Stimulated activated CD8-positive, alpha-beta memory T cell treated with anti-CD3 and anti-CD28 coated beads, Interleukin-2, amount 100 ng/mL, for 48 hours (primary cell): ENCODE measurements around the gene MAML3.

Source experiments
- DNase-seq, 2 donors: peaks; one replicate each; pipeline ENCODE4 v3.0.0-alpha.2; 2020; ENCODE audit warnings: low read depth in 2 of 2

The MAML3 gene

GRCh38 chr4:139813881-139814280 is 340.1 kb downstream of the MAML3 start:
- DNase-seq = no peak

GRCh38 chr4:139810710-139811109 is 343.3 kb downstream of the MAML3 start:
- DNase-seq = no peak

GRCh38 chr4:139809757-139810140 is 344.2 kb downstream of the MAML3 start:
- DNase-seq = no peak

GRCh38 chr4:139808808-139809756 is 344.9 kb downstream of the MAML3 start:
- no peak for DNase-seq

- DNase-seq = no peak
These were observed 345.6 kb downstream of the MAML3 start for GRCh38 chr4:139808381-139808807.

GRCh38 chr4:139807483-139807882 is 346.5 kb downstream of the MAML3 start:
- no peak for DNase-seq

- no peak for DNase-seq
These were observed 347.1 kb downstream of the MAML3 start for GRCh38 chr4:139806929-139807328.

GRCh38 chr4:139802931-139803330 is 351.1 kb downstream of the MAML3 start:
- DNase-seq = no peak

- DNase-seq = no peak
These were observed 351.5 kb downstream of the MAML3 start for GRCh38 chr4:139802488-139802887.

- no peak for DNase-seq
These were observed 352.1 kb downstream of the MAML3 start for GRCh38 chr4:139801895-139802294.

- no peak for DNase-seq
These were observed 353.9 kb downstream of the MAML3 start for GRCh38 chr4:139800082-139800481.

GRCh38 chr4:139799615-139800014 is 354.4 kb downstream of the MAML3 start:
- DNase-seq = no peak

GRCh38 chr4:139798456-139798855 is 355.5 kb downstream of the MAML3 start:
- no peak for DNase-seq

- no peak for DNase-seq
These were observed 356.7 kb downstream of the MAML3 start for GRCh38 chr4:139797287-139797686.

GRCh38 chr4:139795527-139796314 is 358.3 kb downstream of the MAML3 start:
- DNase-seq = no peak

- no peak for DNase-seq
These were observed 359.6 kb downstream of the MAML3 start for GRCh38 chr4:139794158-139794954.

- no peak for DNase-seq
These were observed 362.3 kb downstream of the MAML3 start for GRCh38 chr4:139791681-139792080.

GRCh38 chr4:139790291-139790690 is 363.7 kb downstream of the MAML3 start:
- no peak for DNase-seq

GRCh38 chr4:139789096-139789654 is 364.8 kb downstream of the MAML3 start:
- no peak for DNase-seq

- no peak for DNase-seq
These were observed 367.3 kb downstream of the MAML3 start for GRCh38 chr4:139786494-139787354.

GRCh38 chr4:139785356-139785755 is 368.6 kb downstream of the MAML3 start:
- no peak for DNase-seq
